GM12878 (cell line): Measurements from ENCODE around the gene HAPLN2.

ENCODE experiments used
- ATF2 ChIP-seq: IDR thresholded peaks from 2 replicates; pipeline ENCODE4 v1.6.1; 2012; ENCODE audit warnings: low read length, inconsistent platforms
- MXI1 ChIP-seq: fragments of 150-350 bp; IDR thresholded peaks from 2 replicates; pipeline ENCODE4 v1.6.1; 2011; ENCODE audit warnings: low read depth, mild to moderate bottlenecking, inconsistent platforms, low read length, improper control_type of control experiment

GRCh38 chr1:156643049-156643777 lies 24.0 kb downstream of the HAPLN2 start:
- TF ChIP-seq ATF2 (no peak), MXI1 (no peak)
